Measurements from ENCODE around the gene EPAS1.

Gene EPAS1

DNA sequence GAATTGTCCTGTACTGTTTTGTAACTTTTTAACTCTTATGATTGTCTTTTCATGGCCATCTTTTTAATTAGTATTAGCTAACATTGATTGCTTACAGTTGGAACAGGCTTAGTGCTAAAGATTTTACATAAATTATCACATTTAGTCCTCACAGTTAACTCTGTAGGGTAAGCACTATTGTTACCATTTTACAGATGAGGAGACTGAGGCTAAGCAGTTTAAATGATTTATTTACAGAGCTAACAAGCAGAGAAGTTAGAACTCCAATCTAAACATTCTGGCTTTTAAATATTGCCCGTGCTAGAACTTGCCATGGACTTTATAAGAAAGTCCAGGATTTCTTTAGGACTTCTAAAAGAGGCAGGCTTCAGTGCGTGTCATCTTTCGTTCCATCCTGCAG is 48.6 kb downstream of the EPAS1 start:
- Histone ChIP-seq H3K36me3 (no peaks in the 10 kb centered on the region), H3K4me3 (ENCODE audit: low read depth, low read length) (no peak overlapping the region), H3K9me3 (no peaks in the 10 kb centered on the region), H3K4me1 (peaks cover 35% of the 10 kb centered on the region), H3K27me3 (no peaks in the 10 kb centered on the region)
- DNase-seq, result no peak
- TF ChIP-seq, protein P1, sequence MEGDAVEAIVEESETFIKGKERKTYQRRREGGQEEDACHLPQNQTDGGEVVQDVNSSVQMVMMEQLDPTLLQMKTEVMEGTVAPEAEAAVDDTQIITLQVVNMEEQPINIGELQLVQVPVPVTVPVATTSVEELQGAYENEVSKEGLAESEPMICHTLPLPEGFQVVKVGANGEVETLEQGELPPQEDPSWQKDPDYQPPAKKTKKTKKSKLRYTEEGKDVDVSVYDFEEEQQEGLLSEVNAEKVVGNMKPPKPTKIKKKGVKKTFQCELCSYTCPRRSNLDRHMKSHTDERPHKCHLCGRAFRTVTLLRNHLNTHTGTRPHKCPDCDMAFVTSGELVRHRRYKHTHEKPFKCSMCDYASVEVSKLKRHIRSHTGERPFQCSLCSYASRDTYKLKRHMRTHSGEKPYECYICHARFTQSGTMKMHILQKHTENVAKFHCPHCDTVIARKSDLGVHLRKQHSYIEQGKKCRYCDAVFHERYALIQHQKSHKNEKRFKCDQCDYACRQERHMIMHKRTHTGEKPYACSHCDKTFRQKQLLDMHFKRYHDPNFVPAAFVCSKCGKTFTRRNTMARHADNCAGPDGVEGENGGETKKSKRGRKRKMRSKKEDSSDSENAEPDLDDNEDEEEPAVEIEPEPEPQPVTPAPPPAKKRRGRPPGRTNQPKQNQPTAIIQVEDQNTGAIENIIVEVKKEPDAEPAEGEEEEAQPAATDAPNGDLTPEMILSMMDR (IDR thresholded peaks at IDR 0.05; ENCODE audit: low read depth, low read length), result no peak

DNA sequence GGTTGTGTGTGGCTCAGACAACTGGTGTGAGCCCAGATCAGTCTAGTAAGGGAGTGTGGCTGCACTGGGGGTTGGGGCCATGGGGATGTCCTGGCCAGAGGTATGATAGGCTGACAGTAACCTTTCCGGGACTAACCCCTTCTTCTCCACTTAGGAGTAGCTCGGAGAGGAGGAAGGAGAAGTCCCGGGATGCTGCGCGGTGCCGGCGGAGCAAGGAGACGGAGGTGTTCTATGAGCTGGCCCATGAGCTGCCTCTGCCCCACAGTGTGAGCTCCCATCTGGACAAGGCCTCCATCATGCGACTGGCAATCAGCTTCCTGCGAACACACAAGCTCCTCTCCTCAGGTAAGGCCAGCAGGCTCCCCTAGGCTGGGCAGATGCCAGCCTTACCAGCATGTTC is 49.5 kb downstream of the EPAS1 start:
- TF ChIP-seq, protein P1 (IDR thresholded peaks at IDR 0.05; ENCODE audit: low read depth, low read length), result no peak
- Histone ChIP-seq H3K9me3 (no peaks in the 10 kb centered on the region), H3K27me3 (no peaks in the 10 kb centered on the region), H3K4me1 (peaks cover 30% of the 10 kb centered on the region), H3K36me3 (no peaks in the 10 kb centered on the region), H3K4me3 (ENCODE audit: low read depth, low read length) (no peak overlapping the region)
- DNase-seq, result no peak

DNA sequence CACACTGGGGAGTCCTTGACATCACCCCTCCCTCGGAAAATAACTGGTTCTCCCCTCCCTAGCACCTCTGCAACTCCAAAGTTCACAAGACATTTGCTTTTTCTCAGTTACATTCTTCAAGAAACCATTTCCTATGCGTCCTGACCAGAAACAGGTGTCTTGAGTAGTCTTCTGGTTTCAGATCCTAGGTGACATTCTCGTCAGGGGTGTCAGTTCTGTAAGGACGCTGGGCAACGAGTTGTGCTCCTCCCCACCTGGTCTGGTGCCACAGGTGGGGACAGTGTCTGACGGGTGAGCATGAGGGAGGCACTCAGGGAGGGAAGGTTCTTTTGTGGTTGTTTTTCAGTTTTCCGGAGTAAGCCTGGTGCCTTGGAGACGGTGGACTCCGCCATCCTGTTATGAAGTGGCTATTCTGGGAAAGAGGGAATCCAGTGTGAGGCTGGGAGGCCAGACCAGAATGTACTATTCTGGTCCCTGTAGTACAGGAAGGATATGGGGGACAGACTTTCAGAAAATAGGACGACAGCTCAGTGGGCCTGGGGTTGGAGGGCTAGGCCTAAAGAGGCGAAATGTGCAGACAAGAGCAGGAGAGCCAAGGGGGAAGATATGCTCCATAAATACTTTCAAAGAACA is 50.6 kb downstream of the EPAS1 start:
- H3K36me3 ChIP-seq, result no peaks in the 10 kb centered on the region
- TF ChIP-seq, protein P1 (IDR thresholded peaks at IDR 0.05; ENCODE audit: low read depth, low read length), result no peak

DNA sequence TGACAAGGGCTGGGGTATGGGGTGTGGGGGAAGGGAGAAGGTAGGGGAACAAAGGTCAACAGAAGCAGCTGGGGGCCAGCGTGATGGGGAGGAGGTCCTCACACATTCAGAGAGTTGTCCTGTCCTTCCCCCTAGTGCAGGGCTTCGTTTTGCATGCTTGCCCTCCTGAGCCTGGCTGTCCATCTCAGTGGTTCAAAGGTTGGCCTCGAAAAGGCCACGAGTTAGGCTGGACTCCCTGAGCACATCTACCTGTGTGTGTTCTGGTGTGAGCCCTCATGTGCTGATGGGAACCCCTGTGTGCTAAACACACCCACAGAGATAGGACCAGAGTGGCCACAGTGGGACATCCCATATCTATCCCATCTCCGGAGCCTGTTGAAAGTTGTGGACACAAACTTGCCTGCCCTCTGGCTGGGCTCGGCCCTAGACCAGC is 51.9 kb downstream of the EPAS1 start:
- TF ChIP-seq, protein P1 (IDR thresholded peaks at IDR 0.05; ENCODE audit: low read depth, low read length), result no peak
- Histone ChIP-seq H3K36me3 (no peaks in the 10 kb centered on the region), H3K27me3 (no peaks in the 10 kb centered on the region), H3K4me3 (ENCODE audit: low read depth, low read length) (no peak overlapping the region), H3K4me1 (peaks cover 14% of the 10 kb centered on the region), H3K9me3 (no peaks in the 10 kb centered on the region)
- DNase-seq, result no peak

More for the DNA sequence above, 50.6 kb downstream of the EPAS1 start:
- Histone ChIP-seq H3K27me3 (no peaks in the 10 kb centered on the region), H3K4me1 (peaks cover 19% of the 10 kb centered on the region), H3K4me3 (ENCODE audit: low read depth, low read length) (no peak overlapping the region), H3K9me3 (no peaks in the 10 kb centered on the region)
- DNase-seq, result no peak

DNA sequence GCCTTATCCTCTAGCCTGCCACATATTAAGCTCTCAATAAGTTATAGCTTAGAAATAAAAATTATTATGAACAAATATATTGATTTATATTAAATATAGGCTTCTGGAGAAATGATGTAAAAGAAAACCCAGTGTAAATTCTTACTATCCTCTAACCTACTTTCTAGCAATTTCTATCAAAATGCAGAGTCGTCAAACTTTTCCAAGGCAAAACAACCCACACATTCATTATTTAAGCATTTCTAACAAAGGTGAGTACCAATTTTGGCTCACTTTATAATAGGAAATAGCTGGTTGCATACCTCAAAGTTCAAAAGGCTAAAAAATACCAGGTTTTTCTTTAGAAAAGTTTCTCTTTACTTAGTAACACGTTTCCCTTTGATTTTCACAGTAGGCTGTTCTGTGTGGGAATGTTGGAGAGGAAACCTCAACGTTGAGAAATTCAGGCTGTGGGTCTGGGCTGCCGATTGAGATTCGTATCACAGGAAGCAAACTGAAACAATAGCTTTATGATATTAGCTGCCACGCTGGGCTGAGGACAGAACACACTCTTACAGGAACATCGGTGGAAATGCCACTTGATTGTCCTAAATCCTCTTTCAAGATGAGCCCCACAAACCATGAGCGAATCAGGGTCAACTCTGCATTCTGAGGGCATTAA is 53.0 kb downstream of the EPAS1 start:
- Histone ChIP-seq H3K9me3 (no peaks in the 10 kb centered on the region), H3K27me3 (no peaks in the 10 kb centered on the region), H3K4me3 (ENCODE audit: low read depth, low read length) (no peak overlapping the region), H3K36me3 (no peaks in the 10 kb centered on the region), H3K4me1 (peaks cover 14% of the 10 kb centered on the region)
- TF ChIP-seq, protein P1 (IDR thresholded peaks at IDR 0.05; ENCODE audit: low read depth, low read length), result no peak
- no peak for DNase-seq

DNA sequence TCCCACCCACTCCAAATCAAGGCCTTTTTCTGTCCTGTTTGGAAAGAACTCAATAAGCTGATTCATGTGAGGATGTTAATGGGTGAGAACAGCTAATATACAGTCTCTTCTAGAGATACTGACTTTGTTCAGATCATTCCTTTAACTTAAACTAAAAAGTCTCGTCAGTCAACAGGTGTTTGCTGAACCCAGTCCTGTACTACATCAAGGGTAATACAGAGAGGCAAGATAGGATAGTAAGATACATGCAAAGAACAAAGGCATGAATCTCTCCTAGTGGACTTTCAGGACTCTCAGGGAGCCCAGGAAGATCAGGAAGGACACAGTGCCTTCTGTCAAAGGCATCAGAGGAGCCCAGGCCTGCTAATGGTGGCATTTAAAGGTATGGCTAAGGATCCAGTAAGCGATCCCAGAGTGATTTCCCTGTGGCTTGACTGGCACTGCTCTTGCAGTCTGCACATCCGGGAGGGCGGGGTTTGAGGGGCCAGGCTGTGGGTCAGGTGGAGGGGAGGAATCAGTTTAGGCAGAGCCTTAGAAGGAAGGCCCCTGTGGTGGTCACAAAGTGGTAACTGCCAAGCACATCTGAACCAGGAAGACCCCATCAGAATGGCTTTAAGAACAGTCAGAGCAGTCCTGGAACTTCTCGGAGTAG is 54.0 kb downstream of the EPAS1 start:
- Histone ChIP-seq H3K4me3 (ENCODE audit: low read depth, low read length) (no peak overlapping the region), H3K9me3 (no peaks in the 10 kb centered on the region), H3K36me3 (no peaks in the 10 kb centered on the region), H3K4me1 (peaks cover 12% of the 10 kb centered on the region), H3K27me3 (no peaks in the 10 kb centered on the region)
- TF ChIP-seq, protein P1 (IDR thresholded peaks at IDR 0.05; ENCODE audit: low read depth, low read length), result no peak
- no peak for DNase-seq
